ENCODE data around the gene ATG4C. TPM values are rescaled to one million over a fixed set of nuclear protein-coding genes. Genes with fewer than 3 reads are reported as not detected.

The ATG4C gene
- total RNA-seq, 1 donor from 2014 or later = 39.5 TPM

- H3K9me3 ChIP-seq (ENCODE audit: low read depth) = no peaks in the 10 kb centered on the region
- no peak overlapping the region for H3K27ac ChIP-seq
- Mint-ChIP-seq H3K27ac (no peak overlapping the region), H3K9me3 (no peaks in the 10 kb centered on the region), H3K4me1 (peaks cover 10% of the 10 kb centered on the region), H3K36me3 (no peaks in the 10 kb centered on the region), H3K4me3 (no peak overlapping the region), H3K27me3 (ENCODE audit: insufficient read depth, low read depth) (peaks cover 2% of the 10 kb centered on the region)
- DNase-seq (ENCODE audit: low spot score) = peak; percentile 55
- H4K20me1 ChIP-seq (ENCODE audit: low read depth) = no peaks in the 10 kb centered on the region
- H3K4me3 ChIP-seq = no peak overlapping the region
- peak overlapping the region; percentile 96 for H2AFZ ChIP-seq (replicated peaks)
- no peaks in the 10 kb centered on the region for H3K4me1 ChIP-seq
- TF ChIP-seq CTCF (IDR thresholded peaks at IDR 0.05) (peak; percentile 82), EZH2phosphoT487 (IDR thresholded peaks at IDR 0.05) (no peak)
- H3F3A ChIP-seq (ENCODE audit: low read depth) = no peaks in the 10 kb centered on the region
- no peaks in the 10 kb centered on the region for H3K36me3 ChIP-seq
- H3K27me3 ChIP-seq = no peaks in the 10 kb centered on the region
- H3K9ac ChIP-seq = no peak overlapping the region
- H3K79me2 ChIP-seq (ENCODE audit: low read depth) = no peaks in the 10 kb centered on the region
- no peak overlapping the region for H3K4me2 ChIP-seq
Observed at GRCh38 chr1:62906428-62906886, 122.5 kb downstream of the ATG4C start.

- Mint-ChIP-seq H3K36me3 (no peaks in the 10 kb centered on the region), H3K27ac (no peak overlapping the region), H3K4me1 (peaks cover 10% of the 10 kb centered on the region), H3K27me3 (ENCODE audit: insufficient read depth, low read depth) (peaks cover 2% of the 10 kb centered on the region), H3K9me3 (no peaks in the 10 kb centered on the region), H3K4me3 (no peak overlapping the region)
- H3K4me1 ChIP-seq = no peaks in the 10 kb centered on the region
- DNase-seq (ENCODE audit: low spot score) = no peak
- H3K9ac ChIP-seq = no peak overlapping the region
- no peaks in the 10 kb centered on the region for H3F3A ChIP-seq (ENCODE audit: low read depth)
- TF ChIP-seq EZH2 (IDR thresholded peaks at IDR 0.05) = no peak
- H3K9me3 ChIP-seq (ENCODE audit: low read depth) = no peaks in the 10 kb centered on the region
- H3K27me3 ChIP-seq = no peaks in the 10 kb centered on the region
- no peak overlapping the region for H2AFZ ChIP-seq (replicated peaks)
- no peak overlapping the region for H3K4me2 ChIP-seq
- H3K36me3 ChIP-seq = no peaks in the 10 kb centered on the region
- H3K27ac ChIP-seq = no peak overlapping the region
- H3K4me3 ChIP-seq = no peak overlapping the region
- no peaks in the 10 kb centered on the region for H3K79me2 ChIP-seq (ENCODE audit: low read depth)
- H4K20me1 ChIP-seq (ENCODE audit: low read depth) = no peaks in the 10 kb centered on the region
Observed at GRCh38 chr1:62908168-62908695, 124.3 kb downstream of the ATG4C start.

- Mint-ChIP-seq H3K9me3 (no peaks in the 10 kb centered on the region), H3K36me3 (no peaks in the 10 kb centered on the region), H3K27ac (no peak overlapping the region), H3K4me3 (no peak overlapping the region), H3K4me1 (no peaks in the 10 kb centered on the region), H3K27me3 (ENCODE audit: insufficient read depth, low read depth) (peaks cover 2% of the 10 kb centered on the region)
- Histone ChIP-seq H3F3A (ENCODE audit: low read depth) (no peaks in the 10 kb centered on the region), H3K9ac (no peak overlapping the region), H3K79me2 (ENCODE audit: low read depth) (no peaks in the 10 kb centered on the region), H3K4me1 (no peaks in the 10 kb centered on the region), H3K27ac (no peak overlapping the region), H3K27me3 (no peaks in the 10 kb centered on the region), H3K36me3 (no peaks in the 10 kb centered on the region), H4K20me1 (ENCODE audit: low read depth) (no peaks in the 10 kb centered on the region), H3K9me3 (ENCODE audit: low read depth) (no peaks in the 10 kb centered on the region), H3K4me3 (no peak overlapping the region), H3K4me2 (no peak overlapping the region), H2AFZ (replicated peaks) (no peak overlapping the region)
- DNase-seq (ENCODE audit: low spot score) = peak; percentile 29
- TF ChIP-seq EZH2 (IDR thresholded peaks at IDR 0.05) = no peak
- TF ChIP-seq CTCF (IDR thresholded peaks at IDR 0.05) = peak; percentile 79
- no peak for TF ChIP-seq EZH2phosphoT487 (IDR thresholded peaks at IDR 0.05)
Observed at GRCh38 chr1:62912028-62912638, 128.2 kb downstream of the ATG4C start.

Other genes with a start within 250 kb of the ATG4C start
- not detected in 2 replicates for gene ANGPTL3, start 186.6 kb upstream of the ATG4C start, total RNA-seq (ENCODE audit: low replicate concordance)
- gene DOCK7, start 95.7 kb upstream of the ATG4C start, total RNA-seq (ENCODE audit: low replicate concordance) = 71.9 and 92.7 TPM in 2 replicates

Data from neural progenitor cell (in vitro differentiated cells).